GM19193 (cell line): ENCODE measurements around the gene CANT1.

ENCODE experiments used
- POLR2A ChIP-seq: IDR thresholded peaks from 4 replicates; pipeline ENCODE4 v1.6.1; 2011; ENCODE audit not compliant: insufficient read depth, insufficient read length; ENCODE audit errors: extremely low read depth

The CANT1 gene

GRCh38 chr17:78988152-78988551 lies 21.4 kb downstream of the CANT1 start:
- no peak for TF ChIP-seq POLR2A

GRCh38 chr17:78986649-78987328 lies 22.8 kb downstream of the CANT1 start:
- TF ChIP-seq POLR2A = no peak

- TF ChIP-seq POLR2A = no peak
These were observed 23.4 kb downstream of the CANT1 start for GRCh38 chr17:78986048-78986648.

GRCh38 chr17:78985395-78985794 lies 24.2 kb downstream of the CANT1 start:
- no peak for TF ChIP-seq POLR2A

- TF ChIP-seq POLR2A = no peak
These were observed 28.3 kb downstream of the CANT1 start for GRCh38 chr17:78981010-78981888.

- no peak for TF ChIP-seq POLR2A
These were observed 29.0 kb downstream of the CANT1 start for GRCh38 chr17:78980624-78980972.

DNA sequence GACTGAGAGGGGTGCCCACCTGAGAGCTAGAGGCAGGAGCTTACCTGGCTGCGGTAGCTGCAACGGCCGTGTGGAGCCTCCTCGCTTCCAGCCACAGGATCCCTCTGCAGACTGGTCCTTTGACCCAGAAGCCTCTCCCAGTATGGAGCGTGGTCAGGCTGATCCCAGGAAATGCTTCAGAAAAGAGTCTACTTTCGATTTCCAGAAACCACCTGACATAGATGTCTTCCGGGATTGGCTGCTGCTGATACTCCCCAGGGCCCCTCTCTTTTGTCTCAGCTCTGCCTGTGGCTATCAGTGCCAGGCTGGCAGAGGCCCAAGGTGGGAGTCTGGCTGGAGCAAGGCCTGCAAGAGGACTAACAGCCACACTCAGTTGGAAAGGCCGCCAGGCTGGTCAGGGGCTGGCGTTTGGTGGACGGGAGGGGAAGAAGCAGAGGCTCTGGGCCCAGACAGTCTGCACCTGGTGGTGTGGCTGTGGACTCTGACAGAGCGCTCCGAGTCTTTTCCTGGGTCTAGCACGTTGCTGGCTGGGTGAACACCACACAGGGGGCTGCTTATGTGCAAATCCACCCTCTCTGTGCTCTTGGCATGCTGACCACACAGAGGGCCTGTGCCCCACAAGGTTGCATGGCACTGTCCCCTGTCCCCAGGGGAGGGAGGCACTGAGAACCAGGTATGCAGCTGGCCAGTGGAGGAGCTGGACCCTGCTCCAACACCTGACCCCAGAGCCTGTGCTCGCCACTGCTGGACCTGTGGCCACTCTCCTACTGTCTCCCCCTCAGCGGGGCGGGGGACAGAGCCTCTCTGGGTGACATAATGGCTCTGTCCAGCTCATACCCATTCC lies 29.6 kb downstream of the CANT1 start, which contains the start of gene LGALS3BP:
LGALS3BP (minus strand) TSS at position 144 of the 844 bp plus-strand sequence. CDS start 2,732 bp downstream, outside the sequence.
- peak; percentile 54 for TF ChIP-seq POLR2A

DNA sequence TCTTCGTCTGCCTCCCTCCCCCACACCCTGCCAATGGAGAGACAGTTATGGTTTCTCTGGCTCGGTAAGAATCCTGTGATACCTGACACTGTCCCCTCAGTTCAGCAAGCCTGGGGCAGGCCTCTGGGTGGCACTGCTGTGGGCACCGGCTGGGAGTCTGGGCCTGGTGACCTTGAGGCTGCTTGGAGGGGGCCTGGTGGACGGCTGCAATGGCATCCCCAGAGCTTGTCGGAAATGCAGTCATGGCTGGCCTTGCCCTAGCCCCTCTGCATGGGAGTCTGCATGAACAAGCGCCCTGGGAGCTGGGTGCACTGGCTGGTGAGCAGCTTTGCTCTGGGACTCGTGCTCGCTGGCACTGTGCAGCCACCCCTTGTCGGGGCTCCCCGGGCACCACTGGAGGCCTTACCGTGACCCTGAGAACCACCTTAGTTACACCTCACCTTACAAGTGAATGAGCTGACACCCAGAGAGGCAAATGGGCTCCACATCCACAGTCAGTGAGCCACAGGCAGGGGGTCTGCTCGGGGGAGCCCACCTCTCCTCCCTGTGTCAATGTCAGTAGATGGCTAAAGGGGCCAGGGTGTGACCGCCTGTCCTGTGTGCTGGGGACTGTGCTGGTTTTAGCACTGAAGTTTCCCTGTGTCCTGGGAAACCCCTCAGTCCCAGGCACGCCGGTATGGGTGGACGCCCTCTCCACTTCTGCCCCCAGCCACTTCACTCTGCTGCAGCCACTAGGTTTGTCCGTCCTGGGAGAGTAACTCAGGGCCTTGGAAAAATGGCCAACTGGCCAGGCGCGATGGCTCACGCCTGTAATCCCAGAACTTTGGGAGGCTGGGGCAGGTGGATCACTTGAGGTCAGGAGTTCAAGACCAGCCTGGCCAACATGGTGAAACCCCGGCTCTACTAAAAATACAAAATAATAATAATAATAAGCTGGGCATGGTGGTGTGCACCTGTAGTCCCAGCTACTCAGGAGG lies 31.3 kb downstream of the CANT1 start:
- TF ChIP-seq POLR2A = no peak

DNA sequence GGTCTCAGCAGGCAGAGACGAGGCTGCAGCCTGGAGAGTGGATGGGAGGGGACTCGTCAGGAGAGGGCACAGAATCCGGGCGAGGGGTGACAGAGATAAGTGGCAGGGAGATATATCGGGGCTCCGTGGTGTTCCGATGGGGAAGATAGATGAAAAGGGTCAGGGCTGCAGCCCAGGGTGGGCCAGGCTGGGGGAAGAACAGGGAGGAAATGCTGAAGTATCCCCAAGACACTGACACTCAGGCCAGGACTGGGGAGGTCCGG lies 32.0 kb downstream of the CANT1 start:
- TF ChIP-seq POLR2A = no peak

DNA sequence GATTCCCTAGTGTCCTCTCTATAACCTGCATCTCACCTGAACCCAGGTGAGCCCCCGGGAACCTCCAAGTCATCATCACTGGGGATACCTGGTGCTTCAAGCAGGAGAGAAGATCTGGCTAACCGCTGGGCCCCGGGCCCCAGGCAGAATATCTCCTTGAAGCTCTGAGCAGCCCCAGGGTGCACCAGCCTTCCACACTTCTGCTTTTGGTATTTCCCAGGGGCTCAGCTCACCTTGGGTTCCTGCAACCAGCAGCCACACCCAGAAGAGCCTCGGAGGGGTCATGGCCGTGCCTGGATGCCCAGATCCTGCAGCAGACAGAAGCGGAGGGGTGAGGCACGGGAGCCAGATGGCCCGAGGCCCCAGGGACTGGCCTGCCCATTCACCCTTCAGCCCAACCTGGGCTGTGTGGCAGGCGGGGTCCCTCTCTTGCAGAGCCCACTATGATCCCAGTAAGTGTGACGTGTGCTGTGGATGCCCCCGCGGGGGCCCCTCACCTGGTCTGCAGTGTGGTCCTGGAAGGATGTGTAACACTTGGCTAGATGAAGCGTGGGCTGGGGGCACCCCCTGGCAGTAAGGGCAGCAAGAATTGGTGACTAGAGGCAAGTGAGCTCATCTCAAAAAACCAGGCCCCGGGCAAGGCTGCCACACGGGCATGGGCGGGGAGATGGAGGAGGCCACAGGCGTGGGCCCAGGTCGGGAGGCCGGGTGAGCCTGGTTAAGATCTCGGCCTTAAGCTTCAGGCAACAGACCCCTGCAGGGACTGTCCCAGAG lies 32.5 kb downstream of the CANT1 start:
- no peak for TF ChIP-seq POLR2A

DNA sequence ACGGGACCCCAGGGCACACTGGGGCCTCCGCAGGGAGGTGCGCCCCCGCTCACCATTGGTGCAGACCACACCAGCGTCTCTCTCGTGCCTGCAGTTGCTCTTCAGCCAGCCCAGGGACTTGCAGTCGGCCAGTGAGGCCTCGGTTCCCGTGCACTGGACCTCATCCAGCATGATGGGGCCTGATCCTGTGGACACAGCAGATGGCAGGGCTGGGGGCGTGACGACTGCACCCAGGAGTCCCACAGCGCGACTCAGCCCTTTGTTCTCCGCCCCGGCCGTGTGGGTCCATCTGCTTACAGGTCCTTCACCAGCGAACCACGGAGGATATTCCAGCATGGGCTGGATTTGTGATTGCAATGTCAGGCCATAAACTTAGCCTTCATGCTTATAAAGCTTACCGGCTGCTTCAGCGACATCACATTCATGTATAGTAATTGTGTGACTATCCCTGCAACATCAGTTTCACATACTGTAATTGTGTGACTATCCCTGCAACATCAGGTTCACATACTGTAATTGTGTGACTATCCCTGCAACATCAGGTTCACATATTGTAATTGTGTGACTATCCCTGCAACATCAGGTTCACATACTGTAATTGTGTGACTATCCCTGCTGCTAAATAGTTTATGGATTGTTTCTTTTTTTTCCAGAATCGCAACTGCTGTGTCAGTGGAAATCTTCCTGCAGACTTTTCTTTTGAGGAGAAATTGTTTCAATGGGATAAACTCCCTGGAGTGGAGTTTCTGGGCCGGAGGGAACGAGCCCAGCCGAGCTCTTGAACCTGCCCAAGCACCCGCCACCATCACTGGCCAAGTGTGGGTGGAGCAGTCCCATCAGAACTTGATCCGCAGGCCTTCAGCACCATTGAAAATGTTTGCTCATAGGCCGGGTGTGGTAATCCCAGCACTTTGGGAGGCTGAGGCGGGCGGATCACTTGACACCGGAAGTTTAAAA lies 34.7 kb downstream of the CANT1 start:
- TF ChIP-seq POLR2A = no peak
